ENCODE results near the gene MTMR2. TPM values are rescaled to one million over a fixed set of nuclear protein-coding genes. Genes with fewer than 3 reads are reported as not detected.

Gene MTMR2
- total and polyA plus RNA-seq, 2 experiments from 2014 or later = 26.6 to 52.6 TPM

DNA sequence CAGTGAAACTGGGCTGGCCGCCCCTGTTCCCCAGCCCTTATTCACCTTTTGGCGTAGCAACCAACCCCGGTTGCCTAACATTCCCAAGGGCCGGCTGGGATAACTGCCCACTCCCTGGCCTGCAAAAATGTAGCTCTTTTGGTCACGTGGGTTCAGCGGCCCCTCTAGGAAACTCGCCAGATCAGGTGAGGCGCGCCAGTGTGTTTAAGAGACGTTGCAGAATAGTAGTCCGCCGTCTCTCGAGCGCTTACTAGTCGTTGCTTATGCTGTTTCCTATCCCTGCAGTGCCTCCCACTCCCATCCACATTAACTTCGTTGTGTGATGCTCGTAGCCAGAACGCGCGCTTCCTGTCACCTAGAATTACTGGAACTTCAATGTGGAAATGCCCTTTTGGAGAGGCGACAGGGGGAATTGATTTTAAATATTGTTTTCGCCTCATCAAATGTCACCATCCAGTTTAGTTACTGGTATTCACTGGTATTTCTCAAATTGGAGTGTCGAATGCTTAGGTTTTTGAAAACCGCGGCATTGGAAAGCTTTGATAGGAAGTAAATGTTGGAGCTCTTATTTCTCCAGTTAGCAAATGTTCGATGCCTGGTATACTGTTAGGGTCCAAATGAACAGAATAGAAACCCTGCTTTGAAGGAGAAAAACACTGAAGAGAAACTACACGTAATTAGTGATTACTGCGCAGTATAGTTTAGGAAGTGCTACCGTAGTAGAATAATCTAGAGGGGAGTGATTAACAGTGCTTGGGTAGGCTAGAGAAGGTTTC, 132.8 kb downstream of the MTMR2 start (continued):
- TF ChIP-seq, protein P1, sequence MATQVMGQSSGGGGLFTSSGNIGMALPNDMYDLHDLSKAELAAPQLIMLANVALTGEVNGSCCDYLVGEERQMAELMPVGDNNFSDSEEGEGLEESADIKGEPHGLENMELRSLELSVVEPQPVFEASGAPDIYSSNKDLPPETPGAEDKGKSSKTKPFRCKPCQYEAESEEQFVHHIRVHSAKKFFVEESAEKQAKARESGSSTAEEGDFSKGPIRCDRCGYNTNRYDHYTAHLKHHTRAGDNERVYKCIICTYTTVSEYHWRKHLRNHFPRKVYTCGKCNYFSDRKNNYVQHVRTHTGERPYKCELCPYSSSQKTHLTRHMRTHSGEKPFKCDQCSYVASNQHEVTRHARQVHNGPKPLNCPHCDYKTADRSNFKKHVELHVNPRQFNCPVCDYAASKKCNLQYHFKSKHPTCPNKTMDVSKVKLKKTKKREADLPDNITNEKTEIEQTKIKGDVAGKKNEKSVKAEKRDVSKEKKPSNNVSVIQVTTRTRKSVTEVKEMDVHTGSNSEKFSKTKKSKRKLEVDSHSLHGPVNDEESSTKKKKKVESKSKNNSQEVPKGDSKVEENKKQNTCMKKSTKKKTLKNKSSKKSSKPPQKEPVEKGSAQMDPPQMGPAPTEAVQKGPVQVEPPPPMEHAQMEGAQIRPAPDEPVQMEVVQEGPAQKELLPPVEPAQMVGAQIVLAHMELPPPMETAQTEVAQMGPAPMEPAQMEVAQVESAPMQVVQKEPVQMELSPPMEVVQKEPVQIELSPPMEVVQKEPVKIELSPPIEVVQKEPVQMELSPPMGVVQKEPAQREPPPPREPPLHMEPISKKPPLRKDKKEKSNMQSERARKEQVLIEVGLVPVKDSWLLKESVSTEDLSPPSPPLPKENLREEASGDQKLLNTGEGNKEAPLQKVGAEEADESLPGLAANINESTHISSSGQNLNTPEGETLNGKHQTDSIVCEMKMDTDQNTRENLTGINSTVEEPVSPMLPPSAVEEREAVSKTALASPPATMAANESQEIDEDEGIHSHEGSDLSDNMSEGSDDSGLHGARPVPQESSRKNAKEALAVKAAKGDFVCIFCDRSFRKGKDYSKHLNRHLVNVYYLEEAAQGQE (IDR thresholded peaks at IDR 0.05; ENCODE audit: unreplicated experiment) = no peak
- TF ChIP-seq POLR2AphosphoS5 (IDR thresholded peaks at IDR 0.05; ENCODE audit: low read depth) (no peak), NANOG (IDR thresholded peaks at IDR 0.05; ENCODE audit: borderline replicate concordance) (no peak)
- TF ChIP-seq, protein P2, sequence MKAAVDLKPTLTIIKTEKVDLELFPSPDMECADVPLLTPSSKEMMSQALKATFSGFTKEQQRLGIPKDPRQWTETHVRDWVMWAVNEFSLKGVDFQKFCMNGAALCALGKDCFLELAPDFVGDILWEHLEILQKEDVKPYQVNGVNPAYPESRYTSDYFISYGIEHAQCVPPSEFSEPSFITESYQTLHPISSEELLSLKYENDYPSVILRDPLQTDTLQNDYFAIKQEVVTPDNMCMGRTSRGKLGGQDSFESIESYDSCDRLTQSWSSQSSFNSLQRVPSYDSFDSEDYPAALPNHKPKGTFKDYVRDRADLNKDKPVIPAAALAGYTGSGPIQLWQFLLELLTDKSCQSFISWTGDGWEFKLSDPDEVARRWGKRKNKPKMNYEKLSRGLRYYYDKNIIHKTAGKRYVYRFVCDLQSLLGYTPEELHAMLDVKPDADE (IDR thresholded peaks at IDR 0.05) = no peak

DNA sequence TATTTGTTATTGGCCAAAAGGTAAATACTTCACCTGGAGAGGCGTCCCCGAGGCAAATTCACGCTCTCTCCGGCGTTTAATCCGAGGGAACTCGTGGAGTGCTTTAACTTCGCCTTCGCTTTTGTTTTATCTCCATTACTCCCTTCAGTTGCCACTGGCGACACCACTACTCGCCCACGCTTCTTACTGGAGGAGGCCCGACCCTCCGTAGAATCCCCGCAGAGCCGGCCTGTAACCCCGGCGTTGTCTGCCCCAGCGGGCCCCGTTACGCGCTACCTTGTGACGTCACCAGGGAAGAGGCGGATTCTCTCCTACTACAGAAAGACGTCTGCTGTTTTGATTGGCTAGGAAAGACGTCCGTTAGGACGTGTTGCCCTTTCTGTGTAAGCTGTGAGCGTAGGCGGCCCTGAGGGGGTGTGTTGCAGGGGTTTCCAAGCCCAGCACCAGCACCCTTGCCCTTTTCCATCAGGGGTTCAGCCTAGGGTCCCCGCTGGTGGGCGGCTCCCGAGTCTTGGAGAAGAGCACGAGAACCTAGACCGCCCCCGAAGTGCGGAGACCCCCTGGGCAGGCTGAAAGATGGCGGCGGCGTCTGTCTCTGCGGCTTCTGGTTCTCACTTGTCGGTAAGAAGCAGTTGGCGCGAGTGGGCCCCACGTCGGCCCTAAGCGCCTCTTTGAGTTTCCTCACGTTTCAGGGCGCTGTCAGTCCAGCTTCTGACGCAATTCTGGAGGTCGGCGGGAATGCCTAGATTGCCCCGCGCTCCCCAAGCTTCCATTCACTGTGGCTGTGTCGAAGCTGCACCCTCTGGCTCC, 133.6 kb downstream of the MTMR2 start, which contains the start of gene CEP57:
CEP57 (plus strand) TSS at position 376 of the 810 bp plus-strand sequence; CDS start at position 577, 201 bp downstream.
- Histone ChIP-seq H3K4me1 (ENCODE audit: insufficient read depth) (peaks cover 17% of the 10 kb centered on the region), H3K27me3 (ENCODE audit: insufficient read depth) (no peaks in the 10 kb centered on the region), H3K4me3 (peak within 1 kb of the TSS; percentile 92), H4K20me1 (replicated peaks; ENCODE audit: insufficient read depth) (peaks cover 21% of the 10 kb centered on the region; the same call in 1 of the 2 replicates), H2AFZ (peak within 1 kb of the TSS; percentile 63; the same call in 1 of the 2 replicates), H3K27ac (ENCODE audit: low read depth) (peak within 1 kb of the TSS; percentile 98), H3K4me2 (peak within 1 kb of the TSS; percentile 94), H3K79me2 (replicated peaks; ENCODE audit: insufficient read depth) (peaks cover 66% of the 10 kb centered on the region), H3K9me2 (ENCODE audit: insufficient read depth) (no peaks in the 10 kb centered on the region), H3K36me3 (ENCODE audit: insufficient read depth) (peaks cover 10% of the 10 kb centered on the region), H3F3A (replicated peaks; ENCODE audit: low read depth) (0 out of 2 replicates have a peak, but pooled peaks cover 5% of the 10 kb centered on the region)
- Mint-ChIP-seq H3K4me1 (peaks cover 37% of the 10 kb centered on the region), H3K27ac (peak within 1 kb of the TSS; percentile 100), H3K36me3 (ENCODE audit: low read depth) (peaks cover 30% of the 10 kb centered on the region), H3K9me3 (0 out of 3 replicates have a peak, but pooled peaks cover 4% of the 10 kb centered on the region), H3K27me3 (ENCODE audit: insufficient read depth, low read depth, poor library complexity) (peaks cover 8% of the 10 kb centered on the region), H3K4me3 (peak within 1 kb of the TSS; percentile 98)
- ATAC-seq = peak; percentile 75
- DNase-seq (ENCODE audit: low spot score) = peak; percentile 99
- TF ChIP-seq, protein P2 (IDR thresholded peaks at IDR 0.05) = peak; percentile 33; the same call in 1 of the 2 replicates
- TF ChIP-seq ZNF114 (CRISPR knock-in tag; IDR thresholded peaks at IDR 0.05) = no peak
- TF ChIP-seq, protein P3, sequence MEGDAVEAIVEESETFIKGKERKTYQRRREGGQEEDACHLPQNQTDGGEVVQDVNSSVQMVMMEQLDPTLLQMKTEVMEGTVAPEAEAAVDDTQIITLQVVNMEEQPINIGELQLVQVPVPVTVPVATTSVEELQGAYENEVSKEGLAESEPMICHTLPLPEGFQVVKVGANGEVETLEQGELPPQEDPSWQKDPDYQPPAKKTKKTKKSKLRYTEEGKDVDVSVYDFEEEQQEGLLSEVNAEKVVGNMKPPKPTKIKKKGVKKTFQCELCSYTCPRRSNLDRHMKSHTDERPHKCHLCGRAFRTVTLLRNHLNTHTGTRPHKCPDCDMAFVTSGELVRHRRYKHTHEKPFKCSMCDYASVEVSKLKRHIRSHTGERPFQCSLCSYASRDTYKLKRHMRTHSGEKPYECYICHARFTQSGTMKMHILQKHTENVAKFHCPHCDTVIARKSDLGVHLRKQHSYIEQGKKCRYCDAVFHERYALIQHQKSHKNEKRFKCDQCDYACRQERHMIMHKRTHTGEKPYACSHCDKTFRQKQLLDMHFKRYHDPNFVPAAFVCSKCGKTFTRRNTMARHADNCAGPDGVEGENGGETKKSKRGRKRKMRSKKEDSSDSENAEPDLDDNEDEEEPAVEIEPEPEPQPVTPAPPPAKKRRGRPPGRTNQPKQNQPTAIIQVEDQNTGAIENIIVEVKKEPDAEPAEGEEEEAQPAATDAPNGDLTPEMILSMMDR (conservative IDR thresholded peaks at IDR 0.05; ENCODE audit: low read depth in 2 of 2) = no peak
- no peak for TF ChIP-seq NANOG (IDR thresholded peaks at IDR 0.05; ENCODE audit: borderline replicate concordance)
- TF ChIP-seq, protein P1 (IDR thresholded peaks at IDR 0.05; ENCODE audit: unreplicated experiment) = peak; percentile 6
- TF ChIP-seq EZH2 (IDR thresholded peaks at IDR 0.05; ENCODE audit: low read depth, unreplicated experiment) = no peak
- TF ChIP-seq EZH2phosphoT487 (IDR thresholded peaks at IDR 0.05; ENCODE audit: unreplicated experiment) = no peak
- no peak for TF ChIP-seq STAT1 (IDR thresholded peaks at IDR 0.05; ENCODE audit: unreplicated experiment)
- no peak for TF ChIP-seq JUNB (IDR thresholded peaks at IDR 0.05; ENCODE audit: unreplicated experiment)
- peak; percentile 52; the same call in 1 of the 2 replicates for TF ChIP-seq POLR2AphosphoS5 (IDR thresholded peaks at IDR 0.05; ENCODE audit: low read depth)
- TF ChIP-seq ZNF331 (CRISPR knock-in tag; IDR thresholded peaks at IDR 0.05; ENCODE audit: low read depth) = no peak

Measured in GM23338 (cell line).